ENCODE results near the gene SMNDC1.

- TF ChIP-seq, protein P1, sequence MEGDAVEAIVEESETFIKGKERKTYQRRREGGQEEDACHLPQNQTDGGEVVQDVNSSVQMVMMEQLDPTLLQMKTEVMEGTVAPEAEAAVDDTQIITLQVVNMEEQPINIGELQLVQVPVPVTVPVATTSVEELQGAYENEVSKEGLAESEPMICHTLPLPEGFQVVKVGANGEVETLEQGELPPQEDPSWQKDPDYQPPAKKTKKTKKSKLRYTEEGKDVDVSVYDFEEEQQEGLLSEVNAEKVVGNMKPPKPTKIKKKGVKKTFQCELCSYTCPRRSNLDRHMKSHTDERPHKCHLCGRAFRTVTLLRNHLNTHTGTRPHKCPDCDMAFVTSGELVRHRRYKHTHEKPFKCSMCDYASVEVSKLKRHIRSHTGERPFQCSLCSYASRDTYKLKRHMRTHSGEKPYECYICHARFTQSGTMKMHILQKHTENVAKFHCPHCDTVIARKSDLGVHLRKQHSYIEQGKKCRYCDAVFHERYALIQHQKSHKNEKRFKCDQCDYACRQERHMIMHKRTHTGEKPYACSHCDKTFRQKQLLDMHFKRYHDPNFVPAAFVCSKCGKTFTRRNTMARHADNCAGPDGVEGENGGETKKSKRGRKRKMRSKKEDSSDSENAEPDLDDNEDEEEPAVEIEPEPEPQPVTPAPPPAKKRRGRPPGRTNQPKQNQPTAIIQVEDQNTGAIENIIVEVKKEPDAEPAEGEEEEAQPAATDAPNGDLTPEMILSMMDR (IDR thresholded peaks at IDR 0.05): no peak
- TF ChIP-seq POLR2A (IDR thresholded peaks at IDR 0.05): no peak
These were observed 42.2 kb upstream of the SMNDC1 start for GRCh38 chr10:110346914-110347313.

Data from testis (tissue), 2 donors.